Measurements from ENCODE around the gene TMC3.

Gene TMC3

DNA sequence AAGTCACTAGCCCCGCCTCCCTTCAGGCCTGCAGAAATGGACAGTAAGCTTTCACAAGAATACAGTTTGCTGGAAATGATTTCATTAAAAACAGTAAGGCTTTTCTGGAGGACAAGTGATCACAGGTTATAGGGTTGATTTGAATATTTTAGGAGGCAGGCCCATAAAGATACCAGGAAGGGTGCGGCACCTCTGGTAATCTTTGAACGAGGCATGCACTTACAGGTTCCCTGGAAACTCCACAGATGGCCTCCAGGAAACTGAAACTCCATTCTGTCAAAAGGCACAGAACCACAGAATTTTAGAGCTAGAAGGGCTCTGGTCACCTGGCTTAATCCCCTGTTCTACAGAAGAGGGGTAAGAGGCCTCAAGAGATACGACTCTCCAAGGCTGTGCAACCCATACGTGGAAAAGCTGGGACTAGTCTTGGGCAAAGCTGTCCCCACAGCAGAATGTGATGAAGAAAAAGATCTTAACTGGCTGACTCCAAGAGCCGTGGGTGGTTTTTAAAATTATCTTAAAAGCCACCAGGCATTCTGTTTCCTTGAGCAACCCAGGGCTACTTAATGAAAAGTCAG is 51.2 kb downstream of the TMC3 start:
- DNase-seq (ENCODE audit: low spot score), result no peak

DNA sequence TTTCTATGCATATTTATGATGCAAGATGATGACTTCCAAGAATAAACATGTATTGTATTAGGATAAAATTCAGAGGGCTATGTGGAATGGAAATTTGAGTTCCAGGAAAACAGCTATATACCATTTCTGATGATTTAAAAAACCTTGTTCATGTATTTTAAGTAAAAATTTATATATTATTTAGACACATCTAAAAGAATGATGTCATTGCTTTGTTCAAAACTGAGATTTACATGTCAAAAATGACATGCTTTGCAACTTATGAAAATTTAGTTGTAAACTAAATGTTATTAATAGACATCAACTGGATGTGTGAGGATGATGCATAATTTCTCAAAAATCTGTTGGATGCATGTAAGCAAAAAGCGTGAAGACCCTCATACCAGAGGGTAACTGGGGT is 52.3 kb downstream of the TMC3 start:
- DNase-seq (ENCODE audit: low spot score), result no peak

GRCh38 chr15:81317642-81318017 is 56.4 kb downstream of the TMC3 start:
- DNase-seq (ENCODE audit: low spot score), result no peak

GRCh38 chr15:81316267-81316666 is 57.7 kb downstream of the TMC3 start:
- DNase-seq (ENCODE audit: low spot score), result no peak

DNA sequence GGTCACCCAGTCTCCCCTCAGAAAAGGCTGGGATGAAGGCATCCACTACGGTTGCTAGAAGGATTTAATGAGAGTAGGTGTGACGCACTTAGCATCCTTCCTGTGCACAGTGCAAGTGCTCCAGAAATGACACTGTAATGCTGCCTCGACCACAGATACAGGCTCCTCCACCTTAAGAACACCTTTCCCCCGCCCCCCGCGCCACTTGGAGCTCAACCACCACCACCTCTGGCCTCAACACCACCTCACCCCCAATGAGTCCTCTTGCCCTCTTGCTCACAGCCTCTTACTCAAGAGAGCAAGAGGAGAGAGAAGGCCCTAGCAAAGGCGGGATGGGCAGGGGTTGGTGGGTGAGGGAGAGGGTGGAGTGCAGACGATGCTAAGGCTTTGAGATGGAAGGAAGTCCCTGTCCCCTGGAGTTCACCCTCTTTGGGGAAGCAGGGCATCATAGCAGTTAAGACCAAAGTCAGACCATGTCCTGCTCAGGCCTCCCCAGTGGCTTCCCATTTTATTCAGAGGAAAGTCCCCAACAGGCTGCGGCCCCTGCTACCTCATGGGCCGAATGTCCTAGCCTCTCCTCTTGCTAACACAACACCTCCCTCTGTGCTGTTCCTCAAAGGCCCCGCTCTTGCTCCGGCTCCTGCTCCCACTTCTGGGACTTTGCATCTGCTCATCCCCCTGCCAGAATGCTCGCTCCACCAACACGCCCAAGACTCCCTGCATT is 58.4 kb downstream of the TMC3 start:
- DNase-seq (ENCODE audit: low spot score), result no peak

DNA sequence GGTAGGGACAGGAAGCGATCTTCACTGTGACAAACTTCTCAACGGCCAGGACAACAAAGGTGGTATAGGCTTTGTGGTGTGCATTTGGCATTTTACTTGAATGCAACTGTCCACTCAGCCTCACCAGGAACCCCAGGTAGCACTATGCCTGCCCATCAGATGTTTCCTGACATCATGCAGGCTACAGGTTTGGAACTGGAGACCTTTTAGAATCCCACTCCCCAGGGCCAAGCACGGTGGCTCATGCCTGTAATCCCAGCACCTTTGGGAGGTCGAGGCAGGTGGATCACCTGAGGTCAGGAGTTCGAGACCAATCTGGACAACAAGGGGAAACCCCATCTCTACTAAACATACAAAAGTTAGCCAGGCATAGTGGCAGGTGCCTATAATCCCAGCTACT is 59.6 kb downstream of the TMC3 start:
- DNase-seq (ENCODE audit: low spot score), result no peak

- DNase-seq (ENCODE audit: low spot score), result no peak
These were observed 60.3 kb downstream of the TMC3 start for GRCh38 chr15:81313686-81314085.

GRCh38 chr15:81312790-81313543 is 61.0 kb downstream of the TMC3 start:
- DNase-seq (ENCODE audit: low spot score), result peak; percentile 94

DNA sequence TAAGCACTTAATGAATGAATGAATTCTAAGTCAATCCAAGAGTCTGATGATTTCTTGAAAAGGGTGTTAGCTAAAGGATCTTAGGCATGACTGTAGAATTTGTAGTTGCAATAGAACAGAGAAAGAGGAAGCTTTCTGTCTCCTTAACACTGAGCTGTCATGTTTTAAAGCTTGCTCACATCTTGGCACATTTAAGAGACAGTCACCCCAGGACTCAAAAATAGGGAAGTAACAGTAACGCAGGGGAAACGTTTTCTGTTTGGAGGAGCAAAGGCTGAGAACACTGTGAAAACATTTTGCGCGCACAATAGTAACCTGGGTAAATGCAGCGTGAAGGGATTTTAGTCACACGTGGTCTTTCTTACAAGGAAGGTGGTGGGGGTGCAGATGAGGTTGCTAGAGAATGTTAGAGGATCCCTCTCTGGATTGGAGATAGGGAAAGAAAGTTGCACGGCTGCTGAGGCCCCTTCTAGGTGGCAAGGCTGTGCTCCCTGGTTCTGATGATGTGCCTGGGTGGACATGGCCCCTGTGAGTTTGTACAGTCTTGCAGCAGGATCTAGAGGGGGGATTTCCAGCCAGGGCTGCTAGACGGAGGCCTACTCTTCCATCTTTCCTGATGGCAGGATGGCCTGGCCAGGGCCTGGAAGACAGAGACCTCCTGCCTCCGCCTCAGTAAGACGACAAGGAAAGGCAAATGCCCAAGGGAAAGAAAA is 62.1 kb downstream of the TMC3 start:
- no peak for DNase-seq (ENCODE audit: low spot score)

DNA sequence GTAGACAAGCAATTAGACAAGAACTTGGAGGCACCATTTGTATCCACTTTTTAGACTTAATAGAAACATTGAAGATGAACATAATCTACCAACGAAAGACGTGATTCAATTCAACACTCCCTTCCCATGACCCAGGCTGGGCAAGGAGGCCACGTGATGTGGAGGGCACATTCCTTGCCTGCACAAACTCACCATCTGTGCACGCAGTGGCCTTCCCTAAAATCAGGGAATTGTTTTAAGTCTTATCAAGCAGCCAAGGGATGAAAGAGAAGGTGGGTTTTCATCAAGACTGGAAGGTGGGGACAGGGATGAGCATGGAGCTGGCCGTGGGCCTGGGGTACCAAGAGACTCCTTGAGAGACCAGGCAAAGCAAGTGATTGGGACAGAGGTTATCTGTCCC is 63.5 kb downstream of the TMC3 start:
- DNase-seq (ENCODE audit: low spot score), result no peak

- DNase-seq (ENCODE audit: low spot score), result no peak
These were observed 64.2 kb downstream of the TMC3 start for GRCh38 chr15:81309647-81310450.

GRCh38 chr15:81308260-81308659 is 65.8 kb downstream of the TMC3 start:
- peak; percentile 24 for DNase-seq (ENCODE audit: low spot score)

- DNase-seq (ENCODE audit: low spot score), result peak; percentile 65
These were observed 69.8 kb downstream of the TMC3 start for GRCh38 chr15:81304226-81304625.

- DNase-seq (ENCODE audit: low spot score), result no peak
These were observed 70.5 kb downstream of the TMC3 start for GRCh38 chr15:81303244-81304225.

- DNase-seq (ENCODE audit: low spot score), result no peak
These were observed 71.3 kb downstream of the TMC3 start for GRCh38 chr15:81302701-81303109.

GRCh38 chr15:81301815-81302399 is 72.1 kb downstream of the TMC3 start:
- no peak for DNase-seq (ENCODE audit: low spot score)

DNA sequence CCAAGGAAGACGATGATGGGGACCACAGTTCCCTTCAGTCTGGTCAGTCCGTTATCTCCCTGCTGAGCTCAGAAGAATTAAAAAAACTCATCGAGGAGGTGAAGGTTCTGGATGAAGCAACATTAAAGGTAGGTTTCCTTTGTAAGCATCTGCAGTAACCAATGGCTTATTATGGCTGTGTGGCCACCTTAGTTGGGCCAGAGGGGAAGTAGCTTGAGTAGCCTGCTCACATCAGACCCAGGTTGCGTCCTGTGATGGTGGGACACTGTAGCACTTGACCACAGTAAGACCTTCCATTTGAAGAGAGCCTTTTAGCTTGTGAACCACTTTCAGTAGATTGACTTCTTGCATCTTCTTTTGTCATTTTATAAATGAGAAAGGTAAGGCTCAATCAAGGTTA is 72.6 kb downstream of the TMC3 start:
- DNase-seq (ENCODE audit: low spot score), result no peak

DNA sequence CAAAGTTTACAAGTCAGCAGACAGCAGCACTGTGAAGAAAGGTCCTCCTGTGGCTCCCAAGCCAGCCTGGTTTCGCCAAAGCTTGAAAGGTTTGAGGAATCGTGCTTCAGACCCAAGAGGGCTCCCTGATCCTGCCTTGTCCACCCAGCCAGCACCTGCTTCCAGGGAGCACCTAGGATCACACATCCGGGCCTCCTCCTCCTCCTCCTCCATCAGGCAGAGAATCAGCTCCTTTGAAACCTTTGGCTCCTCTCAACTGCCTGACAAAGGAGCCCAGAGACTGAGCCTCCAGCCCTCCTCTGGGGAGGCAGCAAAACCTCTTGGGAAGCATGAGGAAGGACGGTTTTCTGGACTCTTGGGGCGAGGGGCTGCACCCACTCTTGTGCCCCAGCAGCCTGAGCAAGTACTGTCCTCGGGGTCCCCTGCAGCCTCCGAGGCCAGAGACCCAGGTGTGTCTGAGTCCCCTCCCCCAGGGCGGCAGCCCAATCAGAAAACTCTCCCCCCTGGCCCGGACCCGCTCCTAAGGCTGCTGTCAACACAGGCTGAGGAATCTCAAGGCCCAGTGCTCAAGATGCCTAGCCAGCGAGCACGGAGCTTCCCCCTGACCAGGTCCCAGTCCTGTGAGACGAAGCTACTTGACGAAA is 74.3 kb downstream of the TMC3 start:
- DNase-seq (ENCODE audit: low spot score), result no peak

GRCh38 chr15:81299156-81299555 is 74.9 kb downstream of the TMC3 start:
- DNase-seq (ENCODE audit: low spot score), result no peak

GRCh38 chr15:81298611-81299010 is 75.4 kb downstream of the TMC3 start:
- DNase-seq (ENCODE audit: low spot score), result no peak
